OCI-LY7 (cell line): ENCODE measurements around the gene ZNF260. TPM values are rescaled to one million over a fixed set of nuclear protein-coding genes. Genes with fewer than 3 reads are reported as not detected.
"Not testable (repeated sequence)": the region's sequence is repeated elsewhere in the genome, so short reads cannot be mapped to it uniquely, and the experiment has no call there.

ENCODE experiments used
- BruUV-seq: library from RNA; stranded (reverse); fragments of 400-500 nt; replicated peaks from 2 replicates; lab custom pipeline; 2021; lab: Mats Ljungman, UMichigan
- CTCF ChIA-PET: fragments of 300-600 bp; sonication (Branson Sonifier 250); formaldehyde crosslinking; loops from one replicate; lab custom pipeline; 2022; ENCODE audit warnings: antibody characterized with exemption; ENCODE audit not compliant: unreplicated experiment; lab: Charles Lee
- POLR2A ChIA-PET: fragments of 300-600 bp; sonication (Branson Sonifier 250); formaldehyde crosslinking; loops from one replicate; lab custom pipeline; 2022; ENCODE audit warnings: antibody characterized with exemption; lab: Charles Lee
- DNase-seq: peaks from one replicate; pipeline ENCODE4 v3.0.0-alpha.2; 2015; ENCODE audit warnings: low spot score
- H2AFZ ChIP-seq: fragments of 200-600 bp; sonication (generic), shearing (Covaris generic); 2 replicates; pipeline ENCODE4 v1.6.1; 2014; ENCODE audit warnings: mild to moderate bottlenecking, antibody characterized with exemption, low read length, moderate library complexity
- H3K27ac ChIP-seq: fragments of 200-600 bp; sonication (generic); 2 replicates; pipeline ENCODE4 v1.5.1; 2014; ENCODE audit warnings: mixed run types, low read depth, mild to moderate bottlenecking, moderate library complexity, low read length, inconsistent platforms; ENCODE audit not compliant: poor library complexity, severe bottlenecking
- H3K36me3 ChIP-seq: fragments of 200-600 bp; sonication (generic); 2 replicates; pipeline ENCODE4 v1.6.1; 2014; ENCODE audit warnings: mild to moderate bottlenecking, antibody characterized with exemption, low read length, moderate library complexity, mixed read lengths; ENCODE audit not compliant: insufficient read depth
- H3K4me1 ChIP-seq: fragments of 200-600 bp; sonication (generic); 2 replicates; pipeline ENCODE4 v1.5.1; 2014; ENCODE audit warnings: mild to moderate bottlenecking, low read length; ENCODE audit not compliant: insufficient read depth, poor library complexity, severe bottlenecking
- H3K4me2 ChIP-seq: fragments of 200-600 bp; sonication (generic); 2 replicates; pipeline ENCODE4 v1.6.1; 2014; ENCODE audit warnings: mild to moderate bottlenecking, low read length
- H3K4me3 ChIP-seq: fragments of 200-600 bp; sonication (generic); 2 replicates; pipeline ENCODE4 v1.5.1; 2014; ENCODE audit warnings: mild to moderate bottlenecking, low read depth, low read length; ENCODE audit not compliant: poor library complexity, severe bottlenecking
- H3K79me2 ChIP-seq: fragments of 200-600 bp; sonication (generic); 2 replicates; pipeline ENCODE4 v1.6.1; 2016; ENCODE audit warnings: low read depth, mild to moderate bottlenecking, low read length, moderate library complexity, mixed read lengths; ENCODE audit not compliant: insufficient read depth
- H3K9me2 ChIP-seq: fragments of 200-600 bp; sonication (generic); 2 replicates; pipeline ENCODE4 v1.6.1; 2016; ENCODE audit warnings: mild to moderate bottlenecking, low read length, mixed read lengths; ENCODE audit not compliant: insufficient read depth
- H3K9me3 ChIP-seq: fragments of 200-600 bp; sonication (generic); 2 replicates; pipeline ENCODE4 v1.6.1; 2014; ENCODE audit warnings: mild to moderate bottlenecking, mixed run types, low read length, mixed read lengths
- H4K20me1 ChIP-seq: fragments of 200-600 bp; sonication (generic); 2 replicates; pipeline ENCODE4 v1.6.1; 2014; ENCODE audit warnings: mild to moderate bottlenecking, antibody characterized with exemption, low read length, moderate library complexity, mixed read lengths; ENCODE audit not compliant: insufficient read depth
- CTCF ChIP-seq: fragments of 200-600 bp; sonication (generic); conservative IDR thresholded peaks from 2 replicates; pipeline ENCODE4 v1.5.1; 2014; ENCODE audit warnings: mild to moderate bottlenecking, antibody characterized with exemption, low read length, moderate library complexity, mixed read lengths
- EZH2phosphoT487 ChIP-seq: fragments of 200-600 bp; sonication (generic); IDR thresholded peaks from 2 replicates; pipeline ENCODE4 v1.6.1; 2018; ENCODE audit warnings: low read depth, borderline replicate concordance, mild to moderate bottlenecking, mixed run types, antibody characterized with exemption, low read length, moderate library complexity, mixed read lengths
- intact Hi-C: fragments of 100-400 bp; cut with micrococcal nuclease; formaldehyde crosslinking; loops from one replicate; pipeline ENCODE4 v1.10.0; 2022; ENCODE audit not compliant: unreplicated experiment
- total RNA-seq, 2 experiments: library from RNA; depleted of rRNA in 1 of 2; stranded (reverse); fragments of >200 nt in 1 of 2; shearing (Covaris generic) in 1 of 2; gene quantifications; 2 replicates each; pipeline ENCODE4 v1.2.3, GENCODE V29; 2014 to 2022

ZNF260 gene
- total RNA-seq, 2 experiments from 2014 or later: 11.1 to 14.5 TPM

GRCh38 chr19:36497001-36497400 is 31.1 kb downstream of the ZNF260 start:
- H3K36me3 ChIP-seq: peaks cover 8% of the 10 kb centered on the region; the same call in 1 of the 2 replicates
- peaks cover 20% of the 10 kb centered on the region; the same call in 1 of the 2 replicates for H3K9me3 ChIP-seq
- no TSS peak for BruUV-seq
- no peak for TF ChIP-seq CTCF
- no peak for TF ChIP-seq EZH2phosphoT487
- ChIA-PET POLR2A (no interaction called here), CTCF (no interaction called here)
- peaks cover 25% of the 10 kb centered on the region for H3K4me1 ChIP-seq
- no peaks in the 10 kb centered on the region for H4K20me1 ChIP-seq
- H2AFZ ChIP-seq: no peak overlapping the region
- DNase-seq: no peak
- H3K27ac ChIP-seq: no peak overlapping the region
- no peaks in the 10 kb centered on the region for H3K79me2 ChIP-seq
- H3K4me3 ChIP-seq: no peak overlapping the region
- intact Hi-C loops: loop anchor here (10.0 kb wide), 1 partner anchor 372 kb away; no protein-coding TSS in a partner anchor
- H3K4me2 ChIP-seq: no peak overlapping the region
- no peaks in the 10 kb centered on the region for H3K9me2 ChIP-seq

- CTCF ChIA-PET: not testable (repeated sequence)
Measured at GRCh38 chr19:36492689-36493453, 35.2 kb downstream of the ZNF260 start.

DNA sequence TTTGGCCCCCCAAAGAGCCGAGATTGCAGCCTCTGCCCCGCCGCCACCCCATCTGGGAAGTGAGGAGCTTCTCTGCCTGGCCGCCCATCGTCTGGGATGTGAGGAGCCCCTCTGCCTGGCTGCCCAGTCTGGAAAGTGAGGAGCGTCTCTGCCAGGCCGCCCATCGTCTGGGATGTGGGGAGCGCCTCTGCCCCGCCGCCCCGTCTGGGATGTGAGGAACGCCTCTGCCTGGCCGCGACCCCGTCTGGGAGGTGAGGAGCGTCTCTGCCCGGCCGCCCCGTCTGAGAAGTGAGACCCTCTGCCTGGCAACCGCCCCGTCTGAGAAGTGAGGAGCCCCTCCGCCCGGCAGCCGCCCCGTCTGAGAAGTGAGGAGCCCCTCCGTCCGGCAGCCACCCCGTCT is 37.2 kb downstream of the ZNF260 start:
- H2AFZ ChIP-seq, CTCF ChIA-PET, DNase-seq, H4K20me1 ChIP-seq, BruUV-seq, H3K9me2 ChIP-seq: not testable (repeated sequence)
- H3K27ac ChIP-seq: peak overlapping the region; percentile 90
- intact Hi-C loops: loop anchor here (5.0 to 10.0 kb wide), 2 partner anchors 81 to 366 kb away; partner anchors contain the start of gene ZNF529
- H3K4me2 ChIP-seq: 0 out of 2 replicates have a peak overlapping the region, but pooled peaks have one; percentile 8
- peaks cover 15% of the 10 kb centered on the region; the same call in 1 of the 2 replicates for H3K9me3 ChIP-seq
- H3K4me1 ChIP-seq: peaks cover 52% of the 10 kb centered on the region
- H3K79me2 ChIP-seq: peaks cover 31% of the 10 kb centered on the region
- H3K4me3 ChIP-seq: peak overlapping the region; percentile 77
- POLR2A ChIA-PET: interaction anchor here (0.6 kb wide), 1 partner anchor 1556 kb away, joined by 4 read pairs; no protein-coding TSS in a partner anchor
- peaks cover 23% of the 10 kb centered on the region for H3K36me3 ChIP-seq

More at GRCh38 chr19:36492689-36493453, 35.2 kb downstream of the ZNF260 start:
- peaks cover 15% of the 10 kb centered on the region; the same call in 1 of the 2 replicates for H3K9me3 ChIP-seq
- peak; percentile 83 for TF ChIP-seq CTCF
- POLR2A ChIA-PET: interaction anchor here (2.6 kb wide), 1 partner anchor 36 kb away, joined by 10 read pairs; the partner anchor contains the start of gene ZNF260
- not testable (repeated sequence) for H4K20me1 ChIP-seq, BruUV-seq, H3K36me3 ChIP-seq, H3K9me2 ChIP-seq
- H3K4me2 ChIP-seq: peak overlapping the region; percentile 62
- peaks cover 44% of the 10 kb centered on the region for H3K4me1 ChIP-seq
- H3K27ac ChIP-seq: peak overlapping the region; percentile 99
- H3K4me3 ChIP-seq: peak overlapping the region; percentile 53
- peak; percentile 92 for DNase-seq
- H3K79me2 ChIP-seq: peaks cover 10% of the 10 kb centered on the region; the same call in 1 of the 2 replicates
- intact Hi-C loops: loop anchor here (1.0 to 10.0 kb wide), 6 partner anchors 74 to 368 kb away; partner anchors contain the start of genes ZFP82, ZNF146, ZNF529 and ZNF565
- peak overlapping the region; percentile 65; the same call in 1 of the 2 replicates for H2AFZ ChIP-seq
